ENCODE results near the gene SKA3.

GRCh38 chr13:21121616-21122015 is 54.7 kb downstream of the SKA3 start:
- TF ChIP-seq CTCF (IDR thresholded peaks at IDR 0.05 in 4 of 5, conservative IDR thresholded peaks at IDR 0.05 in 1 of 5) (no peak), POLR2A (IDR thresholded peaks at IDR 0.05) (no peak)
